Measurements from ENCODE around the gene STARD13.

Gene STARD13

DNA sequence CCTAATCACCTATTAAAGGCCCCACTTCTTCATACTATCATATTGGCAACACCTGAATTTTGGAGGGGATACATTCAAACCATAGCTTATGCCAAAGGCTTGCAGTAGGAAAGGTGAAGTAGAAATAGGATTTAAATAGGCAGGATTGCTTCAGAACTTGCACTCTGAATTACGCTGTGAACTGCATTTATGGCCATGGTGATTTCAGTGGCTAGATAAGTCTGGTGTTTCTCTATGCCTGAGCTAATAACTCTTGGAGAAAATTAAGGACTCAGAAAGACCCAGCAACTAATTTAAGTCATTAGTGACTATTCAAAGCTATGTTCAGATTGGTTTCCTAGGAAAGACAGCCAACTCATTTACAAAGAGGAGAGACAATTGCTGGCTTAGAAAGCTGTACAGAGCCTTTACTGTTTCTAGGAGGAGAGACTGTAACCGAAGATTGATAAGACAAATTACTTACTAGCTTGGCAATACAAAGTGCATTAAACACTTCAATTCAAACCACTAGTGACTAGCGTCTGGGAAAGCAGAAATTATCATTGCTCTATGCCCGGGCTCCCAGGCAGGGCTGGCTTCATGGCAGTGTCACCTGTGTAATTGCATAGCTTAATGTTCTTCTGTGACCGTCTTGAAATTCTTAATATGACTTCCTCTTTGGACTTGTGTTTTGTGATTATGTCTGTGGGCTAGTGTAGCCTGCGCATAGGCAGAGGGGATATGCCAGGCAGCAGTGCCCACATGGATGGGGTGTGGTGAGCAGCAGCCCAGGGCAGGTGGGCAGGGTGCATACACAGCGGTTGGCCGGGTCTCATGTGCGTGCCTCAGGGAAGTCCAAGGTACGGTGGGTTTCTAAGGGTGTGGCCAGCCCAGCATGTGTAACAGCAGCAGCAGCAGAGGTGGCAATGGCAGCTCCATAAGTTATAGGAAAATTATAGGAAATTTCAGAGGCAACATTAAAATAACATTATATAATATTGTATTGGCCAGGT is 209.3 kb downstream of the STARD13 start:
- Histone ChIP-seq H3K9me3 (ENCODE audit: low read length) (no peaks in the 10 kb centered on the region), H3K4me1 (ENCODE audit: insufficient read depth, low read length) (peaks cover 7% of the 10 kb centered on the region), H3K4me3 (ENCODE audit: low read length) (no peak overlapping the region), H3K36me3 (ENCODE audit: insufficient read depth, low read length) (no peaks in the 10 kb centered on the region), H2AFZ (ENCODE audit: low read depth, low read length) (no peak overlapping the region), H3K27me3 (ENCODE audit: insufficient read depth, low read length) (no peaks in the 10 kb centered on the region)

DNA sequence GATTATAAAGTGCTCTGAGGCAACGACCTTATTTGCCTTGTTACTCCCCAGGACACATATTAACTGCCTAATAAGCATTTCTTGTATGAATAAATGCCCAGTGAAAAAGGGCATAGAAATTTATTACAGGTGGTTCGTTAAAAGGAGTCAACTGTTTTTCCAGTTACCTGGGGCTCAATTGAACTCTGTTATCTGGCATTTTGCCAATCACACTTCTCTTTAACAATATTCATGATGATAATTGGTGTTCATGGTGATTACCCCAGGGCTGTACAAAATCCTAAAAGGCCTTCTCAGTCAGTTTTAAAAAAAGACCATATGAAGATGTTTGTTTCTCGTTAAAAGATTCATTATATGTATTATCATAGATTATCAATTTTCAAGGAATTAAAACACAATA is 212.2 kb downstream of the STARD13 start:
- no peak overlapping the region for H2AFZ ChIP-seq (ENCODE audit: low read depth, low read length)
- no peaks in the 10 kb centered on the region for H3K9me3 ChIP-seq (ENCODE audit: low read length)
- H3K4me3 ChIP-seq (ENCODE audit: low read length) = no peak overlapping the region
- H3K36me3 ChIP-seq (ENCODE audit: insufficient read depth, low read length) = no peaks in the 10 kb centered on the region
- H3K4me1 ChIP-seq (ENCODE audit: insufficient read depth, low read length) = peaks cover 7% of the 10 kb centered on the region
- no peaks in the 10 kb centered on the region for H3K27me3 ChIP-seq (ENCODE audit: insufficient read depth, low read length)

DNA sequence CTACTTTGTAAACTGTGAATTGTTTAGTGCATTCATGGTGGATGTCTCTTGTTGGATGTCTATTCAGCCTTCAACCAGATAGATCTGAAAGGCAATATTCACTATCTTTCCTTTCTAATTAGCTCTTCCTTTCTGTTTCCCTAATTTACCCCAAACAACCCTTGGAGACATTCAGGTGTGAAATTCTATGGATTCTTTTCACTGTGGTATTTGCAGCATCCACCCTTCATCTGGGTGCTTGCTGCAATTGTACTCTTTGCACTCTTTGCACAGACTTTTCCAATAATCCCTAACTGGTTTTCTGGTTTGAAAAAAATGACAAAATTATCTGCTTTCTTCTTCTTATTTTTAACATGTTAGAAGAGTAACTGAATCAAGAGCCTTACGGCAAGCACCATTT is 212.8 kb downstream of the STARD13 start:
- peaks cover 7% of the 10 kb centered on the region for H3K4me1 ChIP-seq (ENCODE audit: insufficient read depth, low read length)
- no peaks in the 10 kb centered on the region for H3K9me3 ChIP-seq (ENCODE audit: low read length)
- H2AFZ ChIP-seq (ENCODE audit: low read depth, low read length) = no peak overlapping the region
- H3K4me3 ChIP-seq (ENCODE audit: low read length) = no peak overlapping the region
- H3K36me3 ChIP-seq (ENCODE audit: insufficient read depth, low read length) = no peaks in the 10 kb centered on the region
- no peaks in the 10 kb centered on the region for H3K27me3 ChIP-seq (ENCODE audit: insufficient read depth, low read length)

DNA sequence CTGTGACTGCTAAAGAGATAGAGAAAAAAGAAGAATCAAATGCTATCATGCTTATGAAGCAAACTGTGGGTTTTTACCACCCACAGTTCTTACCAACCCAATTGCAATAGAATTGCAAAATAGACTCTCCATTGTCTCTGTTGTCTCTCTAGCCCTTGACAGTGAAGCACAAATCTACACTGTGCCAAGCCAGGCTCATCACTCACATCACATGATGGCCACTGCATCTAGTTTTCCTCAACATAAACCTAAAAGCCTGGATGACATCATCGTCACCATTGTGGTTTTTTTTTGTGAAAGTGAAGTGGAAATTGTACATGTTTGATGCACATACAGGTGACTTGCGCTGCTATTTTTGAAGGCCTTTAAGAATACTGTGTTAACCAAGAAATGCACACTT is 213.3 kb downstream of the STARD13 start:
- no peaks in the 10 kb centered on the region for H3K9me3 ChIP-seq (ENCODE audit: low read length)
- H2AFZ ChIP-seq (ENCODE audit: low read depth, low read length) = no peak overlapping the region
- no peak overlapping the region for H3K4me3 ChIP-seq (ENCODE audit: low read length)
- H3K36me3 ChIP-seq (ENCODE audit: insufficient read depth, low read length) = no peaks in the 10 kb centered on the region
- peaks cover 7% of the 10 kb centered on the region for H3K4me1 ChIP-seq (ENCODE audit: insufficient read depth, low read length)
- no peaks in the 10 kb centered on the region for H3K27me3 ChIP-seq (ENCODE audit: insufficient read depth, low read length)

DNA sequence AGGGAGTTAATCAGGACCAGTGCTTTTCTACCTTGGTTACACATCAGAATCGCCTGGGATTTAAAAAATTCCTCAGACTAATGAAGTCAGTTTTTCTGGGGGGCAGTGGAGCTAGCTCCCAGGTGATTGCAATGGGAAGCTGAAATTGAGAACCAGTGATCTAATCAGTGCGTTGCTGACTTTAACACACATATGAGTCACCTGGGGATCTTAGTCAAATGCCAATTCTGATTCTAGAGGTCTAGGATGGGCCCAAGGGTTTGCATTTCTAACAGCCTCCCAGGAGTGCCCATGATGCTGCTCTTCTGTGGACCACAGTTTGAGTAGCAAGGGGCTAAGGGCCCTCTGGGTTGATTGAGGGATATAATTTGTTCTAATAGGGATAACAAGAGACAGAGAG is 214.8 kb downstream of the STARD13 start:
- Histone ChIP-seq H3K4me1 (ENCODE audit: insufficient read depth, low read length) (peaks cover 7% of the 10 kb centered on the region), H3K27me3 (ENCODE audit: insufficient read depth, low read length) (no peaks in the 10 kb centered on the region), H3K36me3 (ENCODE audit: insufficient read depth, low read length) (no peaks in the 10 kb centered on the region), H3K9me3 (ENCODE audit: low read length) (no peaks in the 10 kb centered on the region), H2AFZ (ENCODE audit: low read depth, low read length) (no peak overlapping the region), H3K4me3 (ENCODE audit: low read length) (no peak overlapping the region)

DNA sequence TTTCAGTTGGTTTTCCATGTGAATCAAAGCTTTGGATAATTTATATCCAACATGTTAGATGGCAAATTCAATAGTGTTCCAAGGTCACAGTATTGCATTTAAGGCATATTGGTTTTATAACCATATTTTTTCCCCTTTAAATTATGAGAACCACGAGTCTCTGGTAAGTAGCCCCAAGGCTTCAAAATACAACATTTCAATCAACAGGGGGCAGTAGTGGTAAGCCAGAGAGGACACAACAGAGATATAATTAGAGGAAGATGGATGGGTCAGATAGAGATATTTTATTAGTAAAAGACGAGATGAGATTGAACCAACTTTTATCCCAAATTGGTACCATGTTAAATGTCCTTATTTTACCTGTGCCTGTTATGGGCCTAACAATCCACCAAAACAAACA is 216.2 kb downstream of the STARD13 start:
- no peak overlapping the region for H3K4me3 ChIP-seq (ENCODE audit: low read length)
- H3K9me3 ChIP-seq (ENCODE audit: low read length) = no peaks in the 10 kb centered on the region
- peaks cover 7% of the 10 kb centered on the region for H3K4me1 ChIP-seq (ENCODE audit: insufficient read depth, low read length)
- no peaks in the 10 kb centered on the region for H3K27me3 ChIP-seq (ENCODE audit: insufficient read depth, low read length)
- no peak overlapping the region for H2AFZ ChIP-seq (ENCODE audit: low read depth, low read length)
- H3K36me3 ChIP-seq (ENCODE audit: insufficient read depth, low read length) = no peaks in the 10 kb centered on the region

DNA sequence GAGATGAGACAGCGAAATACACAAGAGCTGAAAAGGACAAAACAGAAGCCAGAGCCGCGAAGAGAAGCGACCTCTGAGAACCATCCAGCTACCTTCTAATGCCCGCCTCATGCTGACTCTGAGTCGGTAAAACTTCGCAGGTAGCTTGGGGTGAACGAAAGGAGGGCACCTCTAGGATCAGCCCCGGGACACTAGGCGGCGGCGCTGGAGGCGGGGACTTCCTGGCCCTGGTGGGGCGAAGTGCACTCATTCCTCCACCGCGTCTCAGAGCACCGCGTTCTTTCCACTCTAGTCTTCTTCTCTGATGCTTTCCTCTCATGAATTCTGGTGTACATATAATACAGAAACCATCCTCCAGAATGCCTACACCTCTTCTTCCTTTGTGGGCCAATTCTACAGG is 219.2 kb downstream of the STARD13 start:
- Histone ChIP-seq H3K4me1 (ENCODE audit: insufficient read depth, low read length) (no peaks in the 10 kb centered on the region), H3K27me3 (ENCODE audit: insufficient read depth, low read length) (no peaks in the 10 kb centered on the region), H2AFZ (ENCODE audit: low read depth, low read length) (no peak overlapping the region), H3K4me3 (ENCODE audit: low read length) (no peak overlapping the region), H3K9me3 (ENCODE audit: low read length) (no peaks in the 10 kb centered on the region), H3K36me3 (ENCODE audit: insufficient read depth, low read length) (no peaks in the 10 kb centered on the region)

DNA sequence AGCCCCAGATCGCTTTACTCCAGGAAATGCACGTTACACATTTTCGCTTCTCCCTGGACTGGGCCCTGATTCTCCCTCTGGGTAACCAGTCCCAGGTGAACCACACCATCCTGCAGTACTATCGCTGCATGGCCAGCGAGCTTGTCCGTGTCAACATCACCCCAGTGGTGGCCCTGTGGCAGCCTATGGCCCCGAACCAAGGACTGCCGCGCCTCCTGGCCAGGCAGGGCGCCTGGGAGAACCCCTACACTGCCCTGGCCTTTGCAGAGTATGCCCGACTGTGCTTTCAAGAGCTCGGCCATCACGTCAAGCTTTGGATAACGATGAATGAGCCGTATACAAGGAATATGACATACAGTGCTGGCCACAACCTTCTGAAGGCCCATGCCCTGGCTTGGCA is 224.7 kb downstream of the STARD13 start:
- H3K4me1 ChIP-seq (ENCODE audit: insufficient read depth, low read length) = peaks cover 9% of the 10 kb centered on the region
- no peak overlapping the region for H2AFZ ChIP-seq (ENCODE audit: low read depth, low read length)
- no peaks in the 10 kb centered on the region for H3K36me3 ChIP-seq (ENCODE audit: insufficient read depth, low read length)
- H3K27me3 ChIP-seq (ENCODE audit: insufficient read depth, low read length) = no peaks in the 10 kb centered on the region
- peaks cover 5% of the 10 kb centered on the region for H3K9me3 ChIP-seq (ENCODE audit: low read length)
- H3K4me3 ChIP-seq (ENCODE audit: low read length) = no peak overlapping the region

DNA sequence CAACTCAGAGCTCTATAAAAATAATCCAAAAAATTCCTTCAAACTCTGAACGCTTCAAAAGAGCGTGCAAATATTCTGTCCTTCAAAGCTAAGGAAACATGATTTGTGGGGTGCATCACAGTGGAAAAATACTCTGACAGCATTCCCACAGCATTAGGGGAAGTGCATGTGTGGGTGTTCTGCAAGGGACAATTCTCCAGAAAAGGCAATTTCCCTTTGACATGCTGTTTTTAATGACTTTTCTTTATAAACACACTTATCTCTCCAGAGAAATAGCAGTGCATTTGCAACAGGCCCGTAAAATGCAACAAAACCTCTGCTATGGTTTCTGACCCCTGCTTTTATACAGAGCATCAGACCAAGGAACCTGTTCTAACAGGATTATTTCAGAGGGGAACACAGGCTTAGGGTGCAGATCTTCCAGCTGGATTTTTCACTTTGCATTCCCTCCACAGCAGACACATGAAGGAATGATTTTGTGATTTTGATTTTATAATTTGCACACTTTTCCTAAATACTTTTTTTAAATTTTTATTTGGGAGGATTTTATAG is 226.7 kb downstream of the STARD13 start:
- H3K9me3 ChIP-seq (ENCODE audit: low read length) = peaks cover 5% of the 10 kb centered on the region
- no peak overlapping the region for H2AFZ ChIP-seq (ENCODE audit: low read depth, low read length)

DNA sequence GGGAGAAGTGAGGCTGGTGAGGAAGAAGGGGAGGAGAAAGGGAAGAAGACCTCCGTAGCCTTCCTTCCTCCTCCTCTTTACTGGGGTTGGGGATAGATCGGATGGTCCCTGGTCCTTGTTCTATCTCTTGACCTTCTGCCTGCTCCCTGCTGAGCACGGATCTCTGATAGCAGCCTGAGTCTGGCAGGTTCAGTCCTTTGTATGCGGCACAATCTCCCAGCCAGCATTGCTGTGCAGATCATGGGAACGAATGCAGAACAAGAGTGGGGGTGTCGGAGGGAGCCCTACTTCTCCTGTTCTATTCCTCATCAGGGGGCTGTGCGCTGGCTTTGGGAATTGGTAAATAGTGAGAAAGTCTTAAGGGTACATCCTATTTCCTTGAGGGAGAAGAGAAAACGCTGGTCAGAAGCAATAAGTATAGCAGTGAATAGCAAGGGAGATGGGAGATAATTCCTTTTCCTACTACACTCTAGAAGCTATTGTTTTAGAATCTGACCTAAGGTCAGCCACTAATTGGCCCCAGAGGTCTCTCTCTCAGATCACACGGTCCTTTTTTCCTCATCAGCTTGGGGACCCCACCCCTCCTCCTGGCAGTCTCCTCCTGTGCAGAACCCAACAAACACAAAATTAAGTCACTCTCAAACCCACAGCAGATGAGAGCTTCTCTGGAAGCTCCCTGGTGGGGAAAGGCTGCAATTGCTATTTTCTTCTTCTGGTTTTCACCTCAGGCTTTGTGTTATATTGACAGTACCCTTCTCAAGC is 228.4 kb downstream of the STARD13 start:
- peaks cover 5% of the 10 kb centered on the region for H3K9me3 ChIP-seq (ENCODE audit: low read length)
- H3K4me3 ChIP-seq (ENCODE audit: low read length) = no peak overlapping the region
- H3K27me3 ChIP-seq (ENCODE audit: insufficient read depth, low read length) = no peaks in the 10 kb centered on the region
- H3K36me3 ChIP-seq (ENCODE audit: insufficient read depth, low read length) = no peaks in the 10 kb centered on the region
- no peak overlapping the region for H2AFZ ChIP-seq (ENCODE audit: low read depth, low read length)
- peaks cover 9% of the 10 kb centered on the region for H3K4me1 ChIP-seq (ENCODE audit: insufficient read depth, low read length)

More for the DNA sequence above, 226.7 kb downstream of the STARD13 start:
- Histone ChIP-seq H3K36me3 (ENCODE audit: insufficient read depth, low read length) (no peaks in the 10 kb centered on the region), H3K27me3 (ENCODE audit: insufficient read depth, low read length) (no peaks in the 10 kb centered on the region), H3K4me3 (ENCODE audit: low read length) (no peak overlapping the region), H3K4me1 (ENCODE audit: insufficient read depth, low read length) (peaks cover 9% of the 10 kb centered on the region)

DNA sequence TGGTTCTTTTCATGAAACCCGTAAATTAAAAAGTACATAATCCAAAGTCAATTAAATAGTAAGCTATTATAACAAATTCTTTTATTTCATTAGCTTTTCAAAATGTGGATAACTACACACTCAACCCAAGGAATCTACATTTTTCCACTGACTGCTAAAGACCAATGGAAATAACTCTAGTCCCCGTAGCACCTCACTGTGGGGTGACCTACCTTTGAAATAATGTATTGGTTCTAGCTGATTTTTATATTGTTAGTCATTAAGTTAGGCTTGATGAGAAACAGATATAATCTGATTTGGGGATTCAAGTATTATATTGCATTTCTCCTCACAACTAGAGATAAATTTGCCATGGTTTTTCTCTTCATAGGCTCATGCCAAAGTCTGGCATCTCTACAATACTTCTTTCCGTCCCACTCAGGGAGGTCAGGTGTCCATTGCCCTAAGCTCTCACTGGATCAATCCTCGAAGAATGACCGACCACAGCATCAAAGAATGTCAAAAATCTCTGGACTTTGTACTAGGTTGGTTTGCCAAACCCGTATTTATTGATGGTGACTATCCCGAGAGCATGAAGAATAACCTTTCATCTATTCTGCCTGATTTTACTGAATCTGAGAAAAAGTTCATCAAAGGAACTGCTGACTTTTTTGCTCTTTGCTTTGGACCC is 232.0 kb downstream of the STARD13 start:
- H2AFZ ChIP-seq (ENCODE audit: low read depth, low read length) = no peak overlapping the region
- H3K36me3 ChIP-seq (ENCODE audit: insufficient read depth, low read length) = no peaks in the 10 kb centered on the region
- no peaks in the 10 kb centered on the region for H3K27me3 ChIP-seq (ENCODE audit: insufficient read depth, low read length)
- H3K4me3 ChIP-seq (ENCODE audit: low read length) = no peak overlapping the region
- H3K4me1 ChIP-seq (ENCODE audit: insufficient read depth, low read length) = peaks cover 5% of the 10 kb centered on the region
- no peaks in the 10 kb centered on the region for H3K9me3 ChIP-seq (ENCODE audit: low read length)

Data from neuron (in vitro differentiated cells).